Measurements from ENCODE around the gene DKC1. TPM values are rescaled to one million over a fixed set of nuclear protein-coding genes. Genes with fewer than 3 reads are reported as not detected.
"Not testable (repeated sequence)": the region's sequence is repeated elsewhere in the genome, so short reads cannot be mapped to it uniquely, and the experiment has no call there.

Gene DKC1
- total and polyA plus RNA-seq, 2 of the 13 experiments (the other 11 are each of a cell fraction or from before 2014, with no cell fraction given) = 61.6 to 102 TPM

DNA sequence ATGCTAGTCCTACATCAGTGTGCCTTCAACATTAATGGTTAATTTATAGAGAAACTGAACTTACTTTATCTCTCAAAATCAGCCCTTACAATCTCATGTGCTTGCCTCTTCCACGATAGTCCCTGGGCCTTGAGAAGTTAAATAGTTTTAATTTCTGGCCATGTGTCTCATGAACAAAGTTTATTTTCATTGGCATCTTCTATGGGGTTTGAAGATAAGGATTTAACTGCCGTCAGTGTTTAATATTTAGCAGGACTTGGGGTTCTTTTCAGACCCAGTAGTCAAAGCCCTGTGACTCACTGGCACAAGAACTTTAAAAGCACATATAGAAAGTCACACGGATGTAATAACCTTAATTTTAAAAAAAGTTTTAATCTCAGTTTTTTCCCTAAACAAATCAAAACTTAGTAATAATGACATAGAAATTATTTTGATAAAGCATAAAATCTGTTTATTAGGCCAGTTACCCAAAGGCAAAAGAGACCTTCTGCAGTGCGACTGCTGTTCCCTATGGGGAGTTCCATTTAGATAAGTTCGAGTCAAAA, 52.7 kb downstream of the DKC1 start:
- Histone ChIP-seq H3K4me1 (ENCODE audit: insufficient read depth, low read length) (peaks cover 8% of the 10 kb centered on the region), H3K36me3 (replicated peaks in 1 of 2; ENCODE audit: control insufficient read depth in 1 of 2, insufficient read depth in 2 of 2, low read length in 2 of 2) (no peaks in the 10 kb centered on the region), H3K4me3 (replicated peaks in 1 of 3; ENCODE audit: insufficient read depth in 1 of 3, low read depth in 2 of 3, low read length in 3 of 3) (no peak overlapping the region), H4K20me1 (ENCODE audit: insufficient read depth, low read length) (no peaks in the 10 kb centered on the region), H3K27me3 (ENCODE audit: control insufficient read depth in 1 of 2, insufficient read depth in 2 of 2, low read length in 2 of 2) (no peaks in the 10 kb centered on the region), H3K4me2 (ENCODE audit: low read depth, low read length) (no peak overlapping the region), H3K27ac (ENCODE audit: extremely low read length, insufficient read depth, low read length) (no peak overlapping the region), H2AFZ (ENCODE audit: low read length) (no peak overlapping the region), H3K9me3 (ENCODE audit: low read length) (no peaks in the 10 kb centered on the region), H3K9ac (ENCODE audit: insufficient read depth, low read depth, low read length) (no peak overlapping the region), H3K79me2 (ENCODE audit: insufficient read depth, low read length) (no peaks in the 10 kb centered on the region)
- BruUV-seq (replicated peaks) = no TSS peak
- ATAC-seq (no peak), FAIRE-seq (no peak), DNase-seq (ENCODE audit: low spot score) (no peak)
- in situ Hi-C loops (cut with HindIII; ENCODE audit: extremely low pct_ligation_motif_present, low pct_unique_long_range_greater_than_20kb) (no loop called here), intact Hi-C loops (cut with micrococcal nuclease; ENCODE audit: unreplicated experiment) (no loop called here)
- no peak for TF ChIP-seq TGIF2 (CRISPR knock-in tag; IDR thresholded peaks at IDR 0.05)
- TF ChIP-seq ZBTB20 (CRISPR knock-in tag; IDR thresholded peaks at IDR 0.05; ENCODE audit: borderline replicate concordance, low read depth) = no peak
- no peak for TF ChIP-seq ZNF747 (CRISPR knock-in tag; IDR thresholded peaks at IDR 0.05; ENCODE audit: borderline replicate concordance)
- TF ChIP-seq ZNF878 (CRISPR knock-in tag; IDR thresholded peaks at IDR 0.05) = no peak
- no peak for TF ChIP-seq ZNF136 (CRISPR knock-in tag; IDR thresholded peaks at IDR 0.05; ENCODE audit: low read depth)
- TF ChIP-seq, protein P1, sequence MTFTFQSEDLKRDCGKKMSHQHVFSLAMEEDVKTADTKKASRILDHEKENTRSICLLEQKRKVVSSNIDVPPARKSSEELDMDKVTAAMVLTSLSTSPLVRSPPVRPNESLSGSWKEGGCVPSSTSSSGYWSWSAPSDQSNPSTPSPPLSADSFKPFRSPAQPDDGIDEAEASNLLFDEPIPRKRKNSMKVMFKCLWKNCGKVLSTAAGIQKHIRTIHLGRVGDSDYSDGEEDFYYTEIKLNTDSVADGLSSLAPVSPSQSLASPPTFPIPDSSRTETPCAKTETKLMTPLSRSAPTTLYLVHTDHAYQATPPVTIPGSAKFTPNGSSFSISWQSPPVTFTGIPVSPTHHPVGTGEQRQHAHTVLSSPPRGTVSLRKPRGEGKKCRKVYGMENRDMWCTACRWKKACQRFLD (CRISPR knock-in tag; IDR thresholded peaks at IDR 0.05; ENCODE audit: borderline replicate concordance) = no peak
- TF ChIP-seq KDM2A (CRISPR knock-in tag; IDR thresholded peaks at IDR 0.05; ENCODE audit: borderline replicate concordance, low read depth) = no peak
- POLR2A ChIA-PET = no interaction called here
- WGBS (ENCODE audit: low lambda C conversion rate) = 30% methylated on average over 5 of the region's 5 CpGs
- CTCF ChIA-PET (ENCODE audit: low intra/inter-chr PET ratio, low total read pairs) = no interaction called here

DNA sequence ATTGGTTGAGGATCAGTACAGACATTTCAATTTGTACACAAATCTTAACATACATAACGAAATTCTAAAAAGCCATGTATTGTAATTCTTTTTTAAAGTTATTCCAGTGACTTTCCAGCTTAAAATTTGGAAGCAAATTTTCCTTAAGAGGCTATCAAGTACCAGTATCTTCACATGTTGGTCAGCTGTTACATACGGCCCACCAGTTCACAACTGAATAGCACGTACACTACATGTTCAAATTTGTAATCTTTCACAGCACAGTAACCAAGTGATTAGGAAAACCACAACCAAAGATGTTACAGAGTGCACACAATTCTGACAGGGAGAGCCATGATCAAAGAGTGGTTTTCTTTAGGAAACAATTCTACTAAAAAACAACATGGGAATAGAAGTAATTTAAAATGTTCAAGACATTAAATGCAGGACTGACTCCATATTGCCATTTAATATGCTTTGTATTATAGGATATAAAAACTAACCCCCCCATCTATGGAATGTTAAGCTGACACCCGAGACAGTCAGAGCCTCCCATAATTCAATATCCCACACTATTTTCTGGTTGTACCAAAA, 53.7 kb downstream of the DKC1 start:
- H3K27ac ChIP-seq (ENCODE audit: extremely low read length, insufficient read depth, low read length); H3K9ac ChIP-seq (ENCODE audit: insufficient read depth, low read depth, low read length); H3K4me3 ChIP-seq (replicated peaks in 1 of 3; ENCODE audit: insufficient read depth in 1 of 3, low read depth in 2 of 3, low read length in 3 of 3): not testable (repeated sequence)

DNA sequence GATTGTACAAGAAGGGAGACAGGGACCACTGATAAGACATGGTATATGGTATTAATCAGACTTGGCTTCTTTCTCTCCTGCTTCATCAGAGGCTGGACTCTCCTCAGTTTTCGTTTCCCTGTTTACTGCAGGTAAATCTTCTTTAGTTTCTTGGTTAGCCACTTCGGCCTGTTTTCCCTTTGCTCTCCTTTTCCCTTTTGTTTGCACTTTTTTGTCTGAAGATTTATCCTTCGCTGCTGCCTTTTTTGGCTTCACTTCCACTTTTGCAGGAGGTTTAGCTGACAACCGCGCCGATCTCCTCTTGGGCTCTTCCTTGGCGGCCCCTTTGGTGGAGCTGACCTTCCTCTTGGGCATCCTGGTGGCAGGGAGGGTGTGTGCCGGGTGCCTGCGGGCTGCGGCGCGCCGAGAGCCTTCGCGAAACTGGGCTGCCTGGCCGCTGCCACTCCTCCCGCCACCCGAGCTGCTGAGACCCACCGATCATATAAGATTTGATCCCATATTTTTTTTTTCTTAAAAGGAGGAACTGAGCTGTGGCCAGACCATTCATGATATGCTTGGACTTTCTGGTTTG, 54.5 kb downstream of the DKC1 start:
- H3K27ac ChIP-seq (ENCODE audit: extremely low read length, insufficient read depth, low read length); H4K20me1 ChIP-seq (ENCODE audit: insufficient read depth, low read length); H3K4me1 ChIP-seq (ENCODE audit: insufficient read depth, low read length); H2AFZ ChIP-seq (ENCODE audit: low read length); H3K4me3 ChIP-seq (replicated peaks in 1 of 3; ENCODE audit: insufficient read depth in 1 of 3, low read depth in 2 of 3, low read length in 3 of 3); DNase-seq (ENCODE audit: low spot score); in situ Hi-C loops (cut with HindIII; ENCODE audit: extremely low pct_ligation_motif_present, low pct_unique_long_range_greater_than_20kb); H3K9ac ChIP-seq (ENCODE audit: insufficient read depth, low read depth, low read length); CTCF ChIA-PET (ENCODE audit: low intra/inter-chr PET ratio, low total read pairs); H3K27me3 ChIP-seq (ENCODE audit: control insufficient read depth in 1 of 2, insufficient read depth in 2 of 2, low read length in 2 of 2); FAIRE-seq; ATAC-seq; BruUV-seq (replicated peaks); H3K79me2 ChIP-seq (ENCODE audit: insufficient read depth, low read length); H3K4me2 ChIP-seq (ENCODE audit: low read depth, low read length); intact Hi-C loops (cut with micrococcal nuclease; ENCODE audit: unreplicated experiment); H3K9me3 ChIP-seq (ENCODE audit: low read length); H3K36me3 ChIP-seq (replicated peaks in 1 of 2; ENCODE audit: control insufficient read depth in 1 of 2, insufficient read depth in 2 of 2, low read length in 2 of 2): not testable (repeated sequence)
- POLR2A ChIA-PET = interaction anchor here (1.1 kb wide), 1 partner anchor 11 kb away, joined by 3 read pairs; the partner anchor contains the start of gene MPP1
- 77% methylated on average over 10 of the region's 19 CpGs for WGBS (ENCODE audit: low lambda C conversion rate)

More for the DNA sequence above, 53.7 kb downstream of the DKC1 start:
- H3K27me3 ChIP-seq (ENCODE audit: control insufficient read depth in 1 of 2, insufficient read depth in 2 of 2, low read length in 2 of 2); ATAC-seq; intact Hi-C loops (cut with micrococcal nuclease; ENCODE audit: unreplicated experiment); H3K9me3 ChIP-seq (ENCODE audit: low read length); FAIRE-seq; H4K20me1 ChIP-seq (ENCODE audit: insufficient read depth, low read length); DNase-seq (ENCODE audit: low spot score); H2AFZ ChIP-seq (ENCODE audit: low read length); POLR2A ChIA-PET; H3K4me2 ChIP-seq (ENCODE audit: low read depth, low read length); H3K36me3 ChIP-seq (replicated peaks in 1 of 2; ENCODE audit: control insufficient read depth in 1 of 2, insufficient read depth in 2 of 2, low read length in 2 of 2); H3K4me1 ChIP-seq (ENCODE audit: insufficient read depth, low read length); H3K79me2 ChIP-seq (ENCODE audit: insufficient read depth, low read length); BruUV-seq (replicated peaks); in situ Hi-C loops (cut with HindIII; ENCODE audit: extremely low pct_ligation_motif_present, low pct_unique_long_range_greater_than_20kb); CTCF ChIA-PET (ENCODE audit: low intra/inter-chr PET ratio, low total read pairs): not testable (repeated sequence)
- 10% methylated on average over 4 of the region's 4 CpGs for WGBS (ENCODE audit: low lambda C conversion rate)

All from HepG2 (cell line).